Activated CD4-positive, alpha-beta T cell treated with anti-CD3 and anti-CD28 coated beads, Interleukin-2, amount 10 ng/mL, durations not matched to agents 7 days and 5 days (primary cell): ENCODE measurements around the gene AFF1. TPM values are rescaled to one million over a fixed set of nuclear protein-coding genes. Genes with fewer than 3 reads are reported as not detected.
"Not testable (repeated sequence)": the region's sequence is repeated elsewhere in the genome, so short reads cannot be mapped to it uniquely, and the experiment has no call there.

ENCODE experiments used
- CTCF ChIA-PET: fragments of 350-600 bp; sonication (Branson Sonifier 250); formaldehyde crosslinking; loops from one replicate; lab custom pipeline; 2021; ENCODE audit warnings: antibody characterized with exemption; lab: Charles Lee
- POLR2A ChIA-PET: fragments of 350-600 bp; sonication (Branson Sonifier 250); formaldehyde crosslinking; loops from one replicate; lab custom pipeline; 2021; ENCODE audit warnings: antibody characterized with exemption; lab: Charles Lee
- DNase-seq: peaks from one replicate; pipeline ENCODE4 v3.0.0-alpha.2; 2020
- H3K27ac Mint-ChIP-seq: one replicate; pipeline ENCODE4 v1.8.0; 2021; ENCODE audit warnings: mild to moderate bottlenecking, moderate library complexity, mixed read lengths
- H3K27me3 Mint-ChIP-seq: one replicate; pipeline ENCODE4 v1.8.0; 2021; ENCODE audit warnings: mixed read lengths
- H3K36me3 Mint-ChIP-seq: one replicate; pipeline ENCODE4 v1.8.0; 2021; ENCODE audit warnings: low read depth, mixed read lengths
- H3K4me1 Mint-ChIP-seq: one replicate; pipeline ENCODE4 v1.8.0; 2021; ENCODE audit warnings: mixed read lengths
- H3K4me3 Mint-ChIP-seq: one replicate; pipeline ENCODE4 v1.8.0; 2021; ENCODE audit warnings: mild to moderate bottlenecking, moderate library complexity, mixed read lengths
- H3K9me3 Mint-ChIP-seq: one replicate; pipeline ENCODE4 v1.8.0; 2021; ENCODE audit warnings: mixed read lengths
- total RNA-seq, 2 experiments: library from RNA; stranded (reverse); gene quantifications; one replicate each; pipeline ENCODE4 v1.2.3, GENCODE V29; 2021

The AFF1 gene
- total RNA-seq, 2 experiments from 2014 or later = 71.4 to 74.5 TPM

- Mint-ChIP-seq H3K36me3 (peaks cover 6% of the 10 kb centered on the region), H3K4me3 (no peak overlapping the region), H3K9me3 (no peaks in the 10 kb centered on the region), H3K27me3 (no peaks in the 10 kb centered on the region), H3K27ac (peak overlapping the region; percentile 20), H3K4me1 (peaks cover 28% of the 10 kb centered on the region)
- CTCF ChIA-PET = no interaction called here
- POLR2A ChIA-PET = no interaction called here
- DNase-seq = no peak
Measured at GRCh38 chr4:87029356-87029755, 94.5 kb downstream of the AFF1 start.

GRCh38 chr4:87030124-87030523, 95.3 kb downstream of the AFF1 start:
- CTCF ChIA-PET = interaction anchor here (0.6 kb wide), 1 partner anchor 67 kb away, joined by 3 read pairs; no protein-coding TSS in a partner anchor
- DNase-seq = no peak
- POLR2A ChIA-PET = no interaction called here
- Mint-ChIP-seq H3K27me3 (no peaks in the 10 kb centered on the region), H3K4me3 (no peak overlapping the region), H3K27ac (no peak overlapping the region), H3K4me1 (peaks cover 27% of the 10 kb centered on the region), H3K36me3 (peaks cover 6% of the 10 kb centered on the region), H3K9me3 (no peaks in the 10 kb centered on the region)

- Mint-ChIP-seq H3K27ac (no peak overlapping the region), H3K9me3 (no peaks in the 10 kb centered on the region), H3K4me1 (peaks cover 20% of the 10 kb centered on the region), H3K4me3 (no peak overlapping the region), H3K27me3 (no peaks in the 10 kb centered on the region), H3K36me3 (peaks cover 4% of the 10 kb centered on the region)
- ChIA-PET POLR2A (no interaction called here), CTCF (no interaction called here)
- no peak for DNase-seq
Measured at GRCh38 chr4:87030755-87031441, 96.1 kb downstream of the AFF1 start.

- peaks cover 4% of the 10 kb centered on the region for H3K36me3 Mint-ChIP-seq
- no peak overlapping the region for H3K4me3 Mint-ChIP-seq
- no peaks in the 10 kb centered on the region for H3K27me3 Mint-ChIP-seq
- DNase-seq = no peak
- H3K27ac Mint-ChIP-seq = no peak overlapping the region
- CTCF ChIA-PET = no interaction called here
- no peaks in the 10 kb centered on the region for H3K9me3 Mint-ChIP-seq
- H3K4me1 Mint-ChIP-seq = peaks cover 18% of the 10 kb centered on the region
- POLR2A ChIA-PET = no interaction called here
Measured at GRCh38 chr4:87031920-87032319, 97.1 kb downstream of the AFF1 start.

GRCh38 chr4:87032884-87033533, 98.2 kb downstream of the AFF1 start:
- ChIA-PET CTCF (interaction anchor here (1.0 kb wide), 1 partner anchor 111 kb away, joined by 4 read pairs; no protein-coding TSS in a partner anchor), POLR2A (no interaction called here)
- Mint-ChIP-seq H3K9me3 (no peaks in the 10 kb centered on the region), H3K27me3 (no peaks in the 10 kb centered on the region), H3K36me3 (peaks cover 4% of the 10 kb centered on the region), H3K4me3 (no peak overlapping the region), H3K27ac (no peak overlapping the region), H3K4me1 (peaks cover 21% of the 10 kb centered on the region)
- DNase-seq = no peak

- Mint-ChIP-seq H3K4me3 (no peak overlapping the region), H3K36me3 (peaks cover 4% of the 10 kb centered on the region), H3K4me1 (peaks cover 22% of the 10 kb centered on the region), H3K9me3 (no peaks in the 10 kb centered on the region), H3K27me3 (no peaks in the 10 kb centered on the region), H3K27ac (no peak overlapping the region)
- CTCF ChIA-PET = no interaction called here
- POLR2A ChIA-PET = no interaction called here
- DNase-seq = no peak
Measured at GRCh38 chr4:87033902-87034301, 99.1 kb downstream of the AFF1 start.

- ChIA-PET CTCF (no interaction called here), POLR2A (no interaction called here)
- peaks cover 2% of the 10 kb centered on the region for H3K36me3 Mint-ChIP-seq
- no peak overlapping the region for H3K4me3 Mint-ChIP-seq
- H3K4me1 Mint-ChIP-seq = peaks cover 21% of the 10 kb centered on the region
- H3K9me3 Mint-ChIP-seq = no peaks in the 10 kb centered on the region
- no peak for DNase-seq
- H3K27me3 Mint-ChIP-seq = no peaks in the 10 kb centered on the region
- H3K27ac Mint-ChIP-seq = no peak overlapping the region
Measured at GRCh38 chr4:87034527-87034926, 99.7 kb downstream of the AFF1 start.

GRCh38 chr4:87035881-87036509, 101.2 kb downstream of the AFF1 start:
- DNase-seq = no peak
- Mint-ChIP-seq H3K4me1 (peaks cover 16% of the 10 kb centered on the region), H3K9me3 (no peaks in the 10 kb centered on the region), H3K27me3 (no peaks in the 10 kb centered on the region), H3K36me3 (peaks cover 1% of the 10 kb centered on the region), H3K4me3 (no peak overlapping the region), H3K27ac (no peak overlapping the region)
- POLR2A ChIA-PET = no interaction called here
- CTCF ChIA-PET = no interaction called here

- DNase-seq = no peak
- Mint-ChIP-seq H3K4me3 (no peak overlapping the region), H3K27ac (no peak overlapping the region), H3K4me1 (peaks cover 23% of the 10 kb centered on the region), H3K36me3 (peaks cover 5% of the 10 kb centered on the region), H3K9me3 (no peaks in the 10 kb centered on the region), H3K27me3 (no peaks in the 10 kb centered on the region)
- CTCF ChIA-PET = no interaction called here
- POLR2A ChIA-PET = no interaction called here
Measured at GRCh38 chr4:87036713-87037112, 101.9 kb downstream of the AFF1 start.

- H3K4me3 Mint-ChIP-seq, CTCF ChIA-PET, POLR2A ChIA-PET, H3K36me3 Mint-ChIP-seq, DNase-seq, H3K9me3 Mint-ChIP-seq, H3K27ac Mint-ChIP-seq, H3K27me3 Mint-ChIP-seq: not testable (repeated sequence)
- H3K4me1 Mint-ChIP-seq = peaks cover 27% of the 10 kb centered on the region
Measured at GRCh38 chr4:87037171-87037570, 102.4 kb downstream of the AFF1 start.

GRCh38 chr4:87037671-87038334, 103.0 kb downstream of the AFF1 start:
- DNase-seq = no peak
- Mint-ChIP-seq H3K27ac (no peak overlapping the region), H3K27me3 (no peaks in the 10 kb centered on the region), H3K9me3 (no peaks in the 10 kb centered on the region), H3K4me1 (peaks cover 30% of the 10 kb centered on the region), H3K4me3 (no peak overlapping the region), H3K36me3 (peaks cover 6% of the 10 kb centered on the region)
- POLR2A ChIA-PET = no interaction called here
- CTCF ChIA-PET = no interaction called here

GRCh38 chr4:87038837-87039615, 104.2 kb downstream of the AFF1 start:
- peaks cover 6% of the 10 kb centered on the region for H3K36me3 Mint-ChIP-seq
- ChIA-PET POLR2A (no interaction called here), CTCF (no interaction called here)
- H3K9me3 Mint-ChIP-seq = no peaks in the 10 kb centered on the region
- no peak overlapping the region for H3K4me3 Mint-ChIP-seq
- H3K4me1 Mint-ChIP-seq = peaks cover 36% of the 10 kb centered on the region
- DNase-seq = no peak
- H3K27me3 Mint-ChIP-seq = no peaks in the 10 kb centered on the region
- H3K27ac Mint-ChIP-seq = no peak overlapping the region
